Vagina (tissue), 2 donors: ENCODE data around the gene NETO1. TPM values are rescaled to one million over a fixed set of nuclear protein-coding genes. Genes with fewer than 3 reads are reported as not detected.

ENCODE experiments used
- DNase-seq, 2 donors: peaks; one replicate each; pipeline ENCODE4 v3.0.0-alpha.2; 2017; ENCODE audit errors: extremely low spot score in 2 of 2
- H3K27ac ChIP-seq: fragments of 200-600 bp; sonication (generic); one replicate; pipeline ENCODE4 v1.5.1; 2019
- H3K27me3 ChIP-seq: fragments of 200-600 bp; sonication (generic); one replicate; pipeline ENCODE4 v1.5.1; 2019
- H3K36me3 ChIP-seq, 2 donors: fragments of 200-600 bp; sonication (generic); one replicate each; pipeline ENCODE4 v1.5.1; 2017 to 2019
- H3K4me1 ChIP-seq: fragments of 200-600 bp; sonication (generic); one replicate; pipeline ENCODE4 v1.5.1; 2019
- H3K4me3 ChIP-seq, 2 donors: fragments of 200-600 bp; sonication (generic); 1 replicate in 1 of 2; 2 replicates in 1 of 2; pipeline ENCODE4 v1.5.1; 2016 to 2019
- H3K9me3 ChIP-seq: fragments of 200-600 bp; sonication (generic); one replicate; pipeline ENCODE4 v1.5.1; 2019
- POLR2A ChIP-seq, 2 donors: fragments of 450-650 bp; IDR thresholded peaks; one replicate each; pipeline ENCODE4 v1.6.1; 2017; ENCODE audit warnings: antibody characterized with exemption in 2 of 2, mild to moderate bottlenecking in 2 of 2, moderate library complexity in 2 of 2
- POLR2AphosphoS5 ChIP-seq, 2 donors: sonication (generic); formaldehyde crosslinking; IDR thresholded peaks; one replicate each; pipeline ENCODE4 v1.9.0; 2017; ENCODE audit warnings: antibody characterized with exemption in 2 of 2, mild to moderate bottlenecking in 2 of 2, low read depth in 1 of 2; ENCODE audit not compliant: insufficient read depth in 1 of 2
- intact Hi-C: fragments of 100-400 bp; cut with DNase I; formaldehyde crosslinking; loops from one replicate; pipeline ENCODE4 v1.15.1; 2023
- total RNA-seq: library from RNA; depleted of rRNA; stranded (reverse); fragments of >200 nt; gene quantifications from one replicate; pipeline ENCODE4 v1.2.3, GENCODE V29; 2016
- TF ChIP-seq, protein P1 (sequence below), 3 experiments: fragments of 450-650 bp in 2 of 3; fragments of 200-600 bp in 1 of 3; sonication (generic) in 1 of 3; IDR thresholded peaks; one replicate each; pipeline ENCODE4 v1.5.1; 2017 to 2019; ENCODE audit warnings: antibody characterized with exemption in 3 of 3, mild to moderate bottlenecking in 2 of 3, moderate library complexity in 2 of 3

The NETO1 gene
- total RNA-seq, 1 donor from 2014 or later, result not detected

GRCh38 chr18:72830109-72830508 lies 37.7 kb downstream of the NETO1 start:
- Histone ChIP-seq H3K4me1 (no peaks in the 10 kb centered on the region), H3K9me3 (no peaks in the 10 kb centered on the region), H3K4me3 (no peak overlapping the region), H3K27ac (no peak overlapping the region), H3K27me3 (no peaks in the 10 kb centered on the region), H3K36me3 (no peaks in the 10 kb centered on the region)
- intact Hi-C loops, result no loop called here
- DNase-seq, result no peak
- TF ChIP-seq POLR2AphosphoS5 (IDR thresholded peaks at IDR 0.05; ENCODE audit: insufficient read depth in 1 of 2, low read depth in 1 of 2) (no peak), POLR2A (IDR thresholded peaks at IDR 0.05) (no peak)
- TF ChIP-seq, protein P1, sequence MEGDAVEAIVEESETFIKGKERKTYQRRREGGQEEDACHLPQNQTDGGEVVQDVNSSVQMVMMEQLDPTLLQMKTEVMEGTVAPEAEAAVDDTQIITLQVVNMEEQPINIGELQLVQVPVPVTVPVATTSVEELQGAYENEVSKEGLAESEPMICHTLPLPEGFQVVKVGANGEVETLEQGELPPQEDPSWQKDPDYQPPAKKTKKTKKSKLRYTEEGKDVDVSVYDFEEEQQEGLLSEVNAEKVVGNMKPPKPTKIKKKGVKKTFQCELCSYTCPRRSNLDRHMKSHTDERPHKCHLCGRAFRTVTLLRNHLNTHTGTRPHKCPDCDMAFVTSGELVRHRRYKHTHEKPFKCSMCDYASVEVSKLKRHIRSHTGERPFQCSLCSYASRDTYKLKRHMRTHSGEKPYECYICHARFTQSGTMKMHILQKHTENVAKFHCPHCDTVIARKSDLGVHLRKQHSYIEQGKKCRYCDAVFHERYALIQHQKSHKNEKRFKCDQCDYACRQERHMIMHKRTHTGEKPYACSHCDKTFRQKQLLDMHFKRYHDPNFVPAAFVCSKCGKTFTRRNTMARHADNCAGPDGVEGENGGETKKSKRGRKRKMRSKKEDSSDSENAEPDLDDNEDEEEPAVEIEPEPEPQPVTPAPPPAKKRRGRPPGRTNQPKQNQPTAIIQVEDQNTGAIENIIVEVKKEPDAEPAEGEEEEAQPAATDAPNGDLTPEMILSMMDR (IDR thresholded peaks at IDR 0.05), result no peak

GRCh38 chr18:72828601-72829000 lies 39.2 kb downstream of the NETO1 start:
- H3K27ac ChIP-seq, result no peak overlapping the region
- no peaks in the 10 kb centered on the region for H3K36me3 ChIP-seq
- no peaks in the 10 kb centered on the region for H3K27me3 ChIP-seq
- intact Hi-C loops, result no loop called here
- no peaks in the 10 kb centered on the region for H3K9me3 ChIP-seq
- DNase-seq, result no peak
- H3K4me1 ChIP-seq, result no peaks in the 10 kb centered on the region
- no peak overlapping the region for H3K4me3 ChIP-seq
- TF ChIP-seq POLR2A (IDR thresholded peaks at IDR 0.05) (no peak), POLR2AphosphoS5 (IDR thresholded peaks at IDR 0.05; ENCODE audit: insufficient read depth in 1 of 2, low read depth in 1 of 2) (no peak)
- TF ChIP-seq, protein P1 (IDR thresholded peaks at IDR 0.05), result no peak

DNA sequence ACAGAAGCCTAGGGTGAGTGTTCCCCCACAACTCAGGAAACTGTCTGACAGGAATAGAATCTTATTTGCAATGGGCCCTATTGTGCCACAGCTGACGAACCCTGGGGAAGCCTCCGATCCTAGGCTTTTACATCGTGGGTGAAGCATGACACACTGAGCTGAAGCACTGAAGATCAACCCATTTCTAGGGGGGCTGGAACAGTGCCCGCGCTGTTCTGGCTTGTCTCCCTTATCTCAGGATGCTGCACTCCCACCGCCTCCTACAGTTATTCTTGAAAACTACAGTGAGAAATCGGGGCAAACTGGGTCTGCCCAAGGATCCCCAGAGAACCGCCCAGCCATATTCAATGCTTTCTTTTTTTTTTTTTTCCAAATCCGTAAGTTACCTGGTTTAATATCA lies 41.1 kb downstream of the NETO1 start:
- H3K36me3 ChIP-seq, result no peaks in the 10 kb centered on the region
- no peak for DNase-seq
- no peaks in the 10 kb centered on the region for H3K27me3 ChIP-seq
- intact Hi-C loops, result no loop called here
- no peak overlapping the region for H3K4me3 ChIP-seq
- TF ChIP-seq POLR2AphosphoS5 (IDR thresholded peaks at IDR 0.05; ENCODE audit: insufficient read depth in 1 of 2, low read depth in 1 of 2) (no peak), POLR2A (IDR thresholded peaks at IDR 0.05) (no peak)
- TF ChIP-seq, protein P1 (IDR thresholded peaks at IDR 0.05), result no peak
- no peaks in the 10 kb centered on the region for H3K9me3 ChIP-seq
- no peaks in the 10 kb centered on the region for H3K4me1 ChIP-seq
- H3K27ac ChIP-seq, result no peak overlapping the region

DNA sequence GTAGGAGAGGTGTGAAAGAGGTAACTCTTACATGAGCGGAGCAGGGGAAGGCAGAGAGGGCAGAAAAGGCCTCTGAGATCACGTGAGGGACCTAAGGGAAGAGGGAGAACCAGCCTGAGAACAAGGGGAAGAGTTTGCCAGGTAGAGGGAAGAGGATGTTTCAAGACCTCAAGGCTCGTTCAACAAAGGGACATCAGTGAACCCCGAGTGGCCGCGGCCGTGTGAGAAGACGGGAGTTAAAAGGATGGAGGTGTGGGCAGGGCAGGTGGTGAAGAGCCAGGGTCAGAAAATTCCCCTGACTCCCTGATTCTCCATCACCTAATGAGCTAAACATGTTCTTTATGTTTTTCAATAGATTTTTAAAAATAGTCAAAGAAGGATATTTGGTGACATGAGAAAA lies 44.4 kb downstream of the NETO1 start:
- TF ChIP-seq POLR2AphosphoS5 (IDR thresholded peaks at IDR 0.05; ENCODE audit: insufficient read depth in 1 of 2, low read depth in 1 of 2) (no peak), POLR2A (IDR thresholded peaks at IDR 0.05) (no peak)
- TF ChIP-seq, protein P1 (IDR thresholded peaks at IDR 0.05), result no peak
- DNase-seq, result no peak
- Histone ChIP-seq H3K27ac (no peak overlapping the region), H3K36me3 (no peaks in the 10 kb centered on the region), H3K9me3 (no peaks in the 10 kb centered on the region), H3K27me3 (no peaks in the 10 kb centered on the region), H3K4me3 (no peak overlapping the region), H3K4me1 (no peaks in the 10 kb centered on the region)
- intact Hi-C loops, result no loop called here

GRCh38 chr18:72822202-72822601 lies 45.6 kb downstream of the NETO1 start:
- Histone ChIP-seq H3K4me1 (no peaks in the 10 kb centered on the region), H3K9me3 (no peaks in the 10 kb centered on the region), H3K4me3 (no peak overlapping the region), H3K27ac (no peak overlapping the region), H3K27me3 (no peaks in the 10 kb centered on the region), H3K36me3 (no peaks in the 10 kb centered on the region)
- TF ChIP-seq, protein P1 (IDR thresholded peaks at IDR 0.05), result no peak
- TF ChIP-seq POLR2A (IDR thresholded peaks at IDR 0.05) (no peak), POLR2AphosphoS5 (IDR thresholded peaks at IDR 0.05; ENCODE audit: insufficient read depth in 1 of 2, low read depth in 1 of 2) (no peak)
- no peak for DNase-seq
- intact Hi-C loops, result no loop called here
